SK-N-SH (cell line): ENCODE measurements around the gene MAN2A1. TPM values are rescaled to one million over a fixed set of nuclear protein-coding genes. Genes with fewer than 3 reads are reported as not detected.

Source experiments
- CTCF ChIA-PET: fragments of 300-600, 350-600 bp; formaldehyde crosslinking; extraction: SDS; loops from one replicate; lab custom pipeline; 2021; lab: Yijun Ruan, JAX
- POLR2A ChIA-PET: fragments of 350-600 bp; sonication (Branson Sonifier 250); formaldehyde crosslinking; extraction: SDS; loops from one replicate; lab custom pipeline; 2020; ENCODE audit warnings: antibody characterized with exemption, inconsistent platforms; lab: Yijun Ruan, JAX
- DNase-seq: peaks from one replicate; pipeline ENCODE4 v3.0.0; 2012
- H2AFZ ChIP-seq: fragments of 200-600 bp; sonication (generic); 2 replicates; pipeline ENCODE4 v1.8.1; 2016; ENCODE audit warnings: antibody characterized with exemption, mild to moderate bottlenecking, low read depth
- H3F3A ChIP-seq: fragments of 200-600 bp; sonication (generic); replicated peaks from 2 replicates; pipeline ENCODE3; 2016; ENCODE audit warnings: antibody characterized with exemption, mild to moderate bottlenecking; ENCODE audit not compliant: insufficient read depth
- H3K27ac ChIP-seq, 2 experiments: fragments of 200-500 bp in 1 of 2; fragments of 200-600 bp in 1 of 2; sonication (Bioruptor generic) in 1 of 2; sonication (generic), shearing (Covaris generic) in 1 of 2; 2 replicates each; pipeline versions ENCODE4 v1.5.1 to v1.6.1; 2014 to 2016; ENCODE audit warnings: low read depth in 2 of 2, inconsistent platforms in 1 of 2, low read length in 1 of 2, mild to moderate bottlenecking in 1 of 2, mixed read lengths in 1 of 2
- H3K27me3 ChIP-seq: fragments of 200-600 bp; sonication (generic), shearing (Covaris generic); 2 replicates; pipeline ENCODE4 v1.6.1; 2016; ENCODE audit warnings: mixed run types; ENCODE audit not compliant: insufficient read depth
- H3K36me3 ChIP-seq, 2 experiments: fragments of 200-500 bp in 1 of 2; fragments of 200-600 bp in 1 of 2; sonication (Bioruptor generic) in 1 of 2; sonication (generic) in 1 of 2; replicated peaks in 1 of 2; 2 replicates each; pipeline versions ENCODE3 to v1.5.1; 2014 to 2016; ENCODE audit warnings: low read length in 1 of 2, mild to moderate bottlenecking in 1 of 2; ENCODE audit not compliant: insufficient read depth in 2 of 2, control insufficient read depth in 1 of 2
- H3K4me1 ChIP-seq, 2 experiments: fragments of 200-500 bp in 1 of 2; fragments of 200-600 bp in 1 of 2; sonication (Bioruptor generic) in 1 of 2; sonication (generic), shearing (Covaris generic) in 1 of 2; 2 replicates each; pipeline versions ENCODE4 v1.5.1 to v1.6.1; 2014 to 2016; ENCODE audit warnings: low read depth in 1 of 2, low read length in 1 of 2, mixed run types in 1 of 2; ENCODE audit not compliant: insufficient read depth in 2 of 2, control insufficient read depth in 1 of 2
- H3K4me2 ChIP-seq: fragments of 200-600 bp; sonication (generic), shearing (Covaris generic); 2 replicates; pipeline ENCODE4 v1.6.1; 2017; ENCODE audit warnings: mixed run types
- H3K4me3 ChIP-seq, 2 experiments: fragments of 200-500 bp in 1 of 2; fragments of 200-600 bp in 1 of 2; sonication (Bioruptor generic) in 1 of 2; sonication (generic), shearing (Covaris generic) in 1 of 2; 2 replicates each; pipeline versions ENCODE4 v1.5.1 to v1.8.1; 2014 to 2016; ENCODE audit warnings: low read depth in 2 of 2, inconsistent platforms in 1 of 2, low read length in 1 of 2, mild to moderate bottlenecking in 1 of 2, mixed read lengths in 1 of 2, moderate library complexity in 1 of 2
- H3K79me2 ChIP-seq: fragments of 200-600 bp; sonication (generic); 2 replicates; pipeline ENCODE4 v1.8.1; 2017; ENCODE audit warnings: mild to moderate bottlenecking; ENCODE audit not compliant: insufficient read depth
- H3K9ac ChIP-seq: fragments of 200-600 bp; sonication (generic); 2 replicates; pipeline ENCODE4 v1.6.1; 2017; ENCODE audit warnings: mixed run types
- H3K9me2 ChIP-seq: fragments of 200-600 bp; sonication (generic); 2 replicates; pipeline ENCODE4 v1.6.1; 2017; ENCODE audit warnings: mixed run types
- H3K9me3 ChIP-seq: fragments of 200-600 bp; sonication (generic); 2 replicates; pipeline ENCODE4 v1.6.1; 2017; ENCODE audit warnings: mixed run types, mild to moderate bottlenecking, moderate library complexity
- H4K20me1 ChIP-seq: fragments of 200-600 bp; sonication (generic); 2 replicates; pipeline ENCODE4 v1.6.1; 2017; ENCODE audit warnings: mild to moderate bottlenecking, mixed run types; ENCODE audit not compliant: insufficient read depth
- CTCF ChIP-seq: fragments of 200-600 bp; sonication (generic); IDR thresholded peaks from 2 replicates; pipeline ENCODE4 v1.6.1; 2017; ENCODE audit warnings: antibody characterized with exemption, mild to moderate bottlenecking, moderate library complexity
- FOSL2 ChIP-seq: IDR thresholded peaks from 2 replicates; pipeline ENCODE4 v1.4.0; 2012; ENCODE audit warnings: low read depth, mild to moderate bottlenecking, moderate library complexity, borderline replicate concordance
- GABPA ChIP-seq: IDR thresholded peaks from 2 replicates; pipeline ENCODE4 v1.4.0; 2012; ENCODE audit warnings: low read depth, mild to moderate bottlenecking
- IRF3 ChIP-seq: fragments of 150-350 bp; IDR thresholded peaks from 2 replicates; pipeline ENCODE4 v1.6.1; 2016; ENCODE audit warnings: mild to moderate bottlenecking, low read depth, low read length
- MAX ChIP-seq: IDR thresholded peaks from 2 replicates; pipeline ENCODE4 v1.4.0; 2012; ENCODE audit warnings: low read depth
- MXI1 ChIP-seq: IDR thresholded peaks from 2 replicates; pipeline ENCODE4 v1.6.1; 2012; ENCODE audit warnings: mild to moderate bottlenecking, low read depth, low read length, improper control_type of control experiment
- NFIC ChIP-seq: IDR thresholded peaks from 2 replicates; pipeline ENCODE4 v1.4.0; 2012; ENCODE audit warnings: borderline replicate concordance
- RAD21 ChIP-seq: IDR thresholded peaks from 2 replicates; pipeline ENCODE4 v1.6.1; 2012; ENCODE audit warnings: mild to moderate bottlenecking, low read length
- RCOR1 ChIP-seq: fragments of 150-350 bp; IDR thresholded peaks from 2 replicates; pipeline ENCODE4 v1.6.1; 2017; ENCODE audit warnings: antibody characterized with exemption, low read length
- RFX5 ChIP-seq: IDR thresholded peaks from 2 replicates; pipeline ENCODE4 v1.6.1; 2012; ENCODE audit warnings: mild to moderate bottlenecking, improper control_type of control experiment, low read length
- RXRA ChIP-seq: IDR thresholded peaks from 2 replicates; pipeline ENCODE4 v1.4.0; 2012; ENCODE audit warnings: low read depth, mild to moderate bottlenecking, borderline replicate concordance
- SIN3A ChIP-seq: IDR thresholded peaks from 2 replicates; pipeline ENCODE4 v1.6.1; 2012; ENCODE audit warnings: low read depth, mild to moderate bottlenecking, low read length, moderate library complexity, borderline replicate concordance
- SMC3 ChIP-seq: IDR thresholded peaks from 2 replicates; pipeline ENCODE4 v1.6.1; 2012; ENCODE audit warnings: low read depth, low read length, improper control_type of control experiment
- TCF12 ChIP-seq: IDR thresholded peaks from 2 replicates; pipeline ENCODE4 v1.4.0; 2012
- YY1 ChIP-seq: IDR thresholded peaks from 2 replicates; pipeline ENCODE4 v1.4.0; 2012; ENCODE audit warnings: low read depth, mild to moderate bottlenecking
- WGBS: methylation state at CpG from one replicate; pipeline ENCODE4 v1.1.6; 2017; ENCODE audit warnings: low lambda C conversion rate; 5-methylcytosine and 5-hydroxymethylcytosine counted together
- polyA plus RNA-seq, 3 experiments: library from polyadenylated mRNA; depleted of rRNA; stranded (reverse); fragments of >200 nt; gene quantifications; 2 replicates each; pipeline ENCODE4 v1.2.3, GENCODE V29; 2012
- TF ChIP-seq, protein P1 (sequence below): IDR thresholded peaks from 2 replicates; pipeline ENCODE4 v1.6.1; 2012; ENCODE audit warnings: mild to moderate bottlenecking, low read depth, low read length, moderate library complexity
- TF ChIP-seq, protein P2 (sequence below): IDR thresholded peaks from 2 replicates; pipeline ENCODE4 v1.4.0; 2012; ENCODE audit warnings: low read depth, borderline replicate concordance
- TF ChIP-seq, protein P3 (sequence below): IDR thresholded peaks from 2 replicates; pipeline ENCODE4; 2012

MAN2A1 gene
- polyA plus RNA-seq, 1 of the 3 experiments (the other 2 are of a cell fraction) = 19.7 TPM

GRCh38 chr5:109690975-109691574 lies 1.3 kb downstream of the MAN2A1 start:
- Histone ChIP-seq H3K4me2 (peak overlapping the region; percentile 90), H3K79me2 (peaks cover 59% of the 10 kb centered on the region), H3F3A (peaks cover 13% of the 10 kb centered on the region), H3K9me3 (no peaks in the 10 kb centered on the region), H4K20me1 (peaks cover 36% of the 10 kb centered on the region), H3K9me2 (no peaks in the 10 kb centered on the region), H3K27me3 (no peaks in the 10 kb centered on the region), H3K9ac (peak overlapping the region; percentile 86), H3K36me3 (no peaks in the 10 kb centered on the region), H2AFZ (peak overlapping the region; percentile 81), H3K4me1 (peaks cover 2 to 38% of the 10 kb centered on the region in 2 experiments; a peak in 3 of 4 replicates), H3K27ac (peak overlapping the region in 1 of 2 experiments; percentile 89; a peak in 2 of 4 replicates)
- WGBS = 4% methylated on average over 26 of the region's 26 CpGs
- CTCF ChIA-PET = interaction anchor here (0.6 to 2.9 kb wide), 10 partner anchors 8 to 945 kb away, joined by 3 to 10 read pairs (median 4); no protein-coding TSS in a partner anchor
- TF ChIP-seq SMC3 (peak; percentile 51), RAD21 (peak; percentile 77), IRF3 (no peak), TCF12 (peak; percentile 44; the same call in 1 of the 2 replicates), RCOR1 (peak; percentile 33; the same call in 1 of the 2 replicates), NFIC (no peak), MAX (peak; percentile 44; the same call in 1 of the 2 replicates), CTCF (peak; percentile 79), MXI1 (peak; percentile 21; the same call in 1 of the 2 replicates), YY1 (no peak), RXRA (no peak), SIN3A (peak; percentile 42; the same call in 1 of the 2 replicates), GABPA (no peak), FOSL2 (no peak; the same call in 1 of the 2 replicates), RFX5 (no peak)
- TF ChIP-seq, protein P1, sequence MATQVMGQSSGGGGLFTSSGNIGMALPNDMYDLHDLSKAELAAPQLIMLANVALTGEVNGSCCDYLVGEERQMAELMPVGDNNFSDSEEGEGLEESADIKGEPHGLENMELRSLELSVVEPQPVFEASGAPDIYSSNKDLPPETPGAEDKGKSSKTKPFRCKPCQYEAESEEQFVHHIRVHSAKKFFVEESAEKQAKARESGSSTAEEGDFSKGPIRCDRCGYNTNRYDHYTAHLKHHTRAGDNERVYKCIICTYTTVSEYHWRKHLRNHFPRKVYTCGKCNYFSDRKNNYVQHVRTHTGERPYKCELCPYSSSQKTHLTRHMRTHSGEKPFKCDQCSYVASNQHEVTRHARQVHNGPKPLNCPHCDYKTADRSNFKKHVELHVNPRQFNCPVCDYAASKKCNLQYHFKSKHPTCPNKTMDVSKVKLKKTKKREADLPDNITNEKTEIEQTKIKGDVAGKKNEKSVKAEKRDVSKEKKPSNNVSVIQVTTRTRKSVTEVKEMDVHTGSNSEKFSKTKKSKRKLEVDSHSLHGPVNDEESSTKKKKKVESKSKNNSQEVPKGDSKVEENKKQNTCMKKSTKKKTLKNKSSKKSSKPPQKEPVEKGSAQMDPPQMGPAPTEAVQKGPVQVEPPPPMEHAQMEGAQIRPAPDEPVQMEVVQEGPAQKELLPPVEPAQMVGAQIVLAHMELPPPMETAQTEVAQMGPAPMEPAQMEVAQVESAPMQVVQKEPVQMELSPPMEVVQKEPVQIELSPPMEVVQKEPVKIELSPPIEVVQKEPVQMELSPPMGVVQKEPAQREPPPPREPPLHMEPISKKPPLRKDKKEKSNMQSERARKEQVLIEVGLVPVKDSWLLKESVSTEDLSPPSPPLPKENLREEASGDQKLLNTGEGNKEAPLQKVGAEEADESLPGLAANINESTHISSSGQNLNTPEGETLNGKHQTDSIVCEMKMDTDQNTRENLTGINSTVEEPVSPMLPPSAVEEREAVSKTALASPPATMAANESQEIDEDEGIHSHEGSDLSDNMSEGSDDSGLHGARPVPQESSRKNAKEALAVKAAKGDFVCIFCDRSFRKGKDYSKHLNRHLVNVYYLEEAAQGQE = no peak
- TF ChIP-seq, protein P2, sequence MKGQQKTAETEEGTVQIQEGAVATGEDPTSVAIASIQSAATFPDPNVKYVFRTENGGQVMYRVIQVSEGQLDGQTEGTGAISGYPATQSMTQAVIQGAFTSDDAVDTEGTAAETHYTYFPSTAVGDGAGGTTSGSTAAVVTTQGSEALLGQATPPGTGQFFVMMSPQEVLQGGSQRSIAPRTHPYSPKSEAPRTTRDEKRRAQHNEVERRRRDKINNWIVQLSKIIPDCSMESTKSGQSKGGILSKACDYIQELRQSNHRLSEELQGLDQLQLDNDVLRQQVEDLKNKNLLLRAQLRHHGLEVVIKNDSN = no peak
- TF ChIP-seq, protein P3, sequence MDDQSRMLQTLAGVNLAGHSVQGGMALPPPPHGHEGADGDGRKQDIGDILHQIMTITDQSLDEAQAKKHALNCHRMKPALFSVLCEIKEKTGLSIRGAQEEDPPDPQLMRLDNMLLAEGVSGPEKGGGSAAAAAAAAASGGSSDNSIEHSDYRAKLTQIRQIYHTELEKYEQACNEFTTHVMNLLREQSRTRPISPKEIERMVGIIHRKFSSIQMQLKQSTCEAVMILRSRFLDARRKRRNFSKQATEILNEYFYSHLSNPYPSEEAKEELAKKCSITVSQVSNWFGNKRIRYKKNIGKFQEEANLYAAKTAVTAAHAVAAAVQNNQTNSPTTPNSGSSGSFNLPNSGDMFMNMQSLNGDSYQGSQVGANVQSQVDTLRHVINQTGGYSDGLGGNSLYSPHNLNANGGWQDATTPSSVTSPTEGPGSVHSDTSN = no peak
- TF ChIP-seq, all 33 proteins: peak for 8
- POLR2A ChIA-PET = no interaction called here
- DNase-seq = peak; percentile 68
- peak overlapping the region; percentile 78 to 93 for H3K4me3 ChIP-seq
